GM12878 (cell line): ENCODE measurements around the gene SHISA2. TPM values are rescaled to one million over a fixed set of nuclear protein-coding genes. Genes with fewer than 3 reads are reported as not detected.

ENCODE experiments used
- ATAC-seq: fragments of 200-7000 bp; cut with Tn5 transposase; 3 replicates; pipeline ENCODE4 v1.9.1; 2020; ENCODE audit warnings: mild to moderate bottlenecking, moderate library complexity
- BruUV-seq: library from RNA; stranded (reverse); fragments of 400-500 nt; replicated peaks from 2 replicates; lab custom pipeline; 2021; lab: Mats Ljungman, UMichigan
- CTCF ChIA-PET: fragments of 300-600 bp; sonication (Branson Sonifier 250); formaldehyde crosslinking; extraction: SDS; loops from one replicate; lab custom pipeline; 2021; ENCODE audit warnings: inconsistent platforms; lab: Yijun Ruan, JAX
- POLR2A ChIA-PET: fragments of 350-600 bp; formaldehyde crosslinking; extraction: SDS; loops from one replicate; lab custom pipeline; 2021; ENCODE audit warnings: inconsistent platforms; lab: Charles Lee
- RAD21 ChIA-PET: fragments of 300-600 bp; sonication (Branson Sonifier 250); formaldehyde crosslinking; loops from one replicate; lab custom pipeline; 2023; ENCODE audit warnings: antibody characterized with exemption; ENCODE audit not compliant: unreplicated experiment; lab: Charles Lee
- SMC1A ChIA-PET: fragments of 300-600 bp; sonication (Branson Sonifier 250); formaldehyde crosslinking; loops from one replicate; lab custom pipeline; 2023; ENCODE audit not compliant: unreplicated experiment, uncharacterized antibody; lab: Charles Lee
- DNase-seq: peaks from one replicate; pipeline ENCODE4 v3.0.0-alpha.2; 2011; ENCODE audit warnings: low read depth, low spot score
- FAIRE-seq: peaks from 3 replicates; lab custom pipeline; 2011; peaks lifted over from hg19 to GRCh38; lab: Jason Lieb, UNC
- H2AFZ ChIP-seq: 2 replicates; pipeline ENCODE4 v1.6.0; 2011; ENCODE audit warnings: low read depth, low read length, control low read depth; ENCODE audit not compliant: control insufficient read depth
- H3K27ac ChIP-seq: 2 replicates; pipeline ENCODE4 v1.5.1; 2011; ENCODE audit warnings: control low read depth; ENCODE audit not compliant: control insufficient read depth, insufficient read depth
- H3K27me3 ChIP-seq, 2 experiments: replicated peaks in 1 of 2; 2 replicates each; pipeline versions ENCODE4 v1.6.0 to v1.6.1; 2011; ENCODE audit warnings: low read length in 1 of 2; ENCODE audit not compliant: control insufficient read depth in 2 of 2, insufficient read depth in 2 of 2
- H3K36me3 ChIP-seq, 2 experiments: 2 replicates each; pipeline ENCODE4 v1.5.1; 2011; ENCODE audit warnings: low read length in 1 of 2; ENCODE audit not compliant: control insufficient read depth in 2 of 2, insufficient read depth in 2 of 2
- H3K4me1 ChIP-seq: 2 replicates; pipeline ENCODE4 v1.6.1; 2011; ENCODE audit warnings: mild to moderate bottlenecking, low read length, moderate library complexity, mixed read lengths; ENCODE audit not compliant: control insufficient read depth, insufficient read depth
- H3K4me2 ChIP-seq: 2 replicates; pipeline ENCODE4 v1.6.0; 2011; ENCODE audit warnings: control low read depth; ENCODE audit not compliant: control insufficient read depth, insufficient read depth
- H3K4me3 ChIP-seq: fragments of 200-600 bp; sonication (generic); 2 replicates; pipeline ENCODE4 v1.5.1; 2016
- H3K79me2 ChIP-seq: 2 replicates; pipeline ENCODE4 v1.6.0; 2011; ENCODE audit warnings: low read length; ENCODE audit not compliant: control insufficient read depth, insufficient read depth
- H3K9ac ChIP-seq: 2 replicates; pipeline ENCODE4 v1.8.0; 2011; ENCODE audit warnings: low read length, control low read depth, mixed read lengths; ENCODE audit not compliant: control insufficient read depth, insufficient read depth
- H3K9me3 ChIP-seq: replicated peaks from 3 replicates; pipeline ENCODE4 v1.5.1; 2011; ENCODE audit warnings: mild to moderate bottlenecking, low read length; ENCODE audit not compliant: control insufficient read depth, insufficient read depth
- H4K20me1 ChIP-seq: 2 replicates; pipeline ENCODE4 v1.6.0; 2011; ENCODE audit not compliant: control insufficient read depth, insufficient read depth
- ELK1 ChIP-seq: IDR thresholded peaks from 2 replicates; pipeline ENCODE4 v1.6.1; 2012; ENCODE audit warnings: low read depth, low read length, improper control_type of control experiment
- EP300 ChIP-seq, 2 experiments: fragments of 150-350 bp in 1 of 2; IDR thresholded peaks; 2 replicates each; pipeline ENCODE4 v1.6.1; 2011 to 2012; ENCODE audit warnings: low read depth in 2 of 2, low read length in 2 of 2, borderline replicate concordance in 1 of 2, improper control_type of control experiment in 1 of 2, inconsistent platforms in 1 of 2; ENCODE audit not compliant: control insufficient read depth in 1 of 2
- ETV6 ChIP-seq, 2 experiments: fragments of 450-650 bp in 1 of 2; IDR thresholded peaks in 1 of 2; conservative IDR thresholded peaks in 1 of 2; 2 replicates each; pipeline ENCODE4 v1.6.1; 2014; ENCODE audit warnings: antibody characterized with exemption in 1 of 2, borderline replicate concordance in 1 of 2, low read depth in 1 of 2, mild to moderate bottlenecking in 1 of 2, moderate library complexity in 1 of 2
- EZH2 ChIP-seq: IDR thresholded peaks from 2 replicates; pipeline ENCODE4 v1.6.1; 2012; ENCODE audit warnings: low read depth, mild to moderate bottlenecking, control low read depth, inconsistent platforms, low read length, borderline replicate concordance; ENCODE audit not compliant: control insufficient read depth
- MYC ChIP-seq: IDR thresholded peaks from 2 replicates; pipeline ENCODE4 v1.6.1; 2011; ENCODE audit warnings: mild to moderate bottlenecking, low read length, moderate library complexity, inconsistent platforms; ENCODE audit not compliant: insufficient read depth, insufficient replicate concordance, insufficient read length, severe bottlenecking
- POLR2AphosphoS2 ChIP-seq: IDR thresholded peaks from 2 replicates; pipeline ENCODE4 v1.6.1; 2011; ENCODE audit warnings: low read depth, mild to moderate bottlenecking, low read length, improper control_type of control experiment, moderate library complexity
- ZSCAN29 ChIP-seq: fragments of 450-650 bp; IDR thresholded peaks from 2 replicates; pipeline ENCODE4 v1.6.1; 2017; ENCODE audit warnings: mild to moderate bottlenecking, moderate library complexity
- WGBS: methylation state at CpG from one replicate; pipeline ENCODE4 v1.1.6; 2016; ENCODE audit warnings: low lambda C conversion rate; ENCODE audit not compliant: insufficient replicate concordance, insufficient coverage; ENCODE audit errors: missing lambda C conversion rate; 5-methylcytosine and 5-hydroxymethylcytosine counted together
- in situ Hi-C: fragments of 300-500 bp; cut with MboI; formaldehyde crosslinking; loops from 9 replicates; pipeline ENCODE4 v1.14.3; 2018; ENCODE audit warnings: mixed read lengths
- intact Hi-C: fragments of 100-400 bp; cut with micrococcal nuclease; formaldehyde crosslinking; loops from one replicate; pipeline ENCODE4 v1.14.2; 2022; ENCODE audit not compliant: unreplicated experiment
- polyA plus RNA-seq, 11 experiments: library from polyadenylated mRNA; depleted of rRNA in 4 of 11; unstranded in 6 of 11; stranded (reverse) in 5 of 11; fragments of >200 nt; fragmentation: Nextera tagmentation in 4 of 11; fragmentation: Illumina TruSeq in 1 of 11; extraction: Ambion mirVana in 4 of 11; extraction: Trizol in 1 of 11; gene quantifications; 1 replicate in 1 of 11; 2 replicates in 10 of 11; pipeline versions ENCODE4 v1.2.1 to v1.2.3, GENCODE V29; 2011 to 2016; ENCODE audit warnings: inconsistent platforms in 2 of 11, missing spikeins in 2 of 11, low read depth in 1 of 11
- total RNA-seq, 4 experiments: library from RNA; depleted of rRNA in 3 of 4; stranded (reverse); fragments of >200 nt in 3 of 4; fragmentation: Illumina TruSeq in 1 of 4; extraction: Trizol in 1 of 4; gene quantifications; 2 replicates each; pipeline versions ENCODE4 v1.2.1 to v1.2.3, GENCODE V29; 2013 to 2021

The SHISA2 gene
- total and polyA plus RNA-seq, 10 of the 15 experiments (the other 5 are each of a cell fraction or from before 2014, with no cell fraction given), result 0.04 to 0.08 TPM; not detected in 8

- SMC1A ChIA-PET, result no interaction called here
- ATAC-seq (no peak), FAIRE-seq (no peak), DNase-seq (no peak)
- Histone ChIP-seq H3K9ac (no peak overlapping the region), H3K36me3 (no peaks in the 10 kb centered on the region), H2AFZ (no peak overlapping the region), H3K27me3 (peaks cover 3 to 4% of the 10 kb centered on the region in 2 experiments; a peak in 3 of 4 replicates), H3K27ac (no peak overlapping the region), H3K4me2 (no peak overlapping the region), H3K4me3 (no peak overlapping the region), H3K4me1 (no peaks in the 10 kb centered on the region), H3K79me2 (no peaks in the 10 kb centered on the region), H3K9me3 (no peaks in the 10 kb centered on the region; the same call in 2 of the 3 replicates), H4K20me1 (no peaks in the 10 kb centered on the region)
- in situ Hi-C loops, result no loop called here
- 61% methylated on average over 6 of the region's 6 CpGs for WGBS
- BruUV-seq, result no TSS peak
- intact Hi-C loops, result no loop called here
- TF ChIP-seq POLR2AphosphoS2, result no peak
- TF ChIP-seq ZSCAN29, result no peak
- no peak for TF ChIP-seq EP300 (IDR thresholded peaks at IDR 0.05; ENCODE audit: borderline replicate concordance in 1 of 2, control insufficient read depth in 1 of 2, low read depth in 2 of 2, low read length in 2 of 2)
- TF ChIP-seq ETV6 (conservative IDR thresholded peaks at IDR 0.05 in 1 of 2, IDR thresholded peaks at IDR 0.05 in 1 of 2; ENCODE audit: borderline replicate concordance in 1 of 2, low read depth in 1 of 2), result no peak
- CTCF ChIA-PET, result interaction anchor here (0.7 kb wide), 1 partner anchor 188 kb away, joined by 3 read pairs; no protein-coding TSS in a partner anchor
- POLR2A ChIA-PET, result no interaction called here
- RAD21 ChIA-PET, result no interaction called here
These were observed 1.7 kb upstream of the SHISA2 start for GRCh38 chr13:26053418-26053980.

- no peak for FAIRE-seq
- 41% methylated on average over 10 of the region's 10 CpGs for WGBS
- intact Hi-C loops, result no loop called here
- H3K9ac ChIP-seq, result no peak overlapping the region
- POLR2A ChIA-PET, result no interaction called here
- H2AFZ ChIP-seq, result no peak overlapping the region
- SMC1A ChIA-PET, result no interaction called here
- H3K79me2 ChIP-seq, result no peaks in the 10 kb centered on the region
- RAD21 ChIA-PET, result no interaction called here
- BruUV-seq, result no TSS peak
- TF ChIP-seq ELK1 (no peak), MYC (no peak), EZH2 (no peak)
- TF ChIP-seq, all 136 proteins: peak for 0
- no peaks in the 10 kb centered on the region for H3K4me1 ChIP-seq
- no peak overlapping the region for H3K4me2 ChIP-seq
- in situ Hi-C loops, result no loop called here
- no peak overlapping the region for H3K4me3 ChIP-seq
- H3K36me3 ChIP-seq, result no peaks in the 10 kb centered on the region
- no peak for DNase-seq
- CTCF ChIA-PET, result interaction anchor here (1.0 kb wide), 1 partner anchor 478 kb away, joined by 4 read pairs; no protein-coding TSS in a partner anchor
- H3K27me3 ChIP-seq, result peaks cover 4% of the 10 kb centered on the region in 2 experiments
- H3K27ac ChIP-seq, result no peak overlapping the region
- H3K9me3 ChIP-seq, result no peaks in the 10 kb centered on the region; the same call in 2 of the 3 replicates
- ATAC-seq, result no peak
- H4K20me1 ChIP-seq, result no peaks in the 10 kb centered on the region
These were observed 521 bp upstream of the SHISA2 start for GRCh38 chr13:26052337-26052736.
